C4-2B (cell line): ENCODE data around the gene PRRT2.

Source experiments
- ZFX ChIP-seq: fragments of 450-650 bp; IDR thresholded peaks from 2 replicates; pipeline ENCODE4 v1.6.1; 2017
- TF ChIP-seq, protein P1 (sequence below): fragments of 450-650 bp; conservative IDR thresholded peaks from 2 replicates; pipeline ENCODE4 v1.5.1; 2017; ENCODE audit warnings: mild to moderate bottlenecking

DNA sequence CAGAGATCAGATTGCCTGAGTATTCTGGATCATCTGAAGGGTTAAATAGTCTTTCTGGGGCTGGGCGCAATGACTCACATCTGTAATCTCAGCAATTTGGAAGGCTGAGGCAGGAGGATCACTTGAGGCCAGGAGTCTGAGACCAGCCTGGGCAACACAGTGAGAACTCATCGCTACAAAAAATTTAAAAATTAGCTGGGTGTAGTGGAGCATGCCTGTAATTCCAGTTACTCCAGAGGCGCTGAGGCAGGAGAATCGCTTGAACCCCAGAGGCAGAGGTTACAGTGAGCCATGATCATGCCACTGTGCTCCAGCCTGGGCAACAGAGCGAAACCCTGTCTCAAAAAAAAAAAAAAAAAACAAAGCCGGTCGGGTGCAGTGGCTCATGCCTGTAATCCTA is 23.9 kb downstream of the PRRT2 start:
- TF ChIP-seq, protein P1, sequence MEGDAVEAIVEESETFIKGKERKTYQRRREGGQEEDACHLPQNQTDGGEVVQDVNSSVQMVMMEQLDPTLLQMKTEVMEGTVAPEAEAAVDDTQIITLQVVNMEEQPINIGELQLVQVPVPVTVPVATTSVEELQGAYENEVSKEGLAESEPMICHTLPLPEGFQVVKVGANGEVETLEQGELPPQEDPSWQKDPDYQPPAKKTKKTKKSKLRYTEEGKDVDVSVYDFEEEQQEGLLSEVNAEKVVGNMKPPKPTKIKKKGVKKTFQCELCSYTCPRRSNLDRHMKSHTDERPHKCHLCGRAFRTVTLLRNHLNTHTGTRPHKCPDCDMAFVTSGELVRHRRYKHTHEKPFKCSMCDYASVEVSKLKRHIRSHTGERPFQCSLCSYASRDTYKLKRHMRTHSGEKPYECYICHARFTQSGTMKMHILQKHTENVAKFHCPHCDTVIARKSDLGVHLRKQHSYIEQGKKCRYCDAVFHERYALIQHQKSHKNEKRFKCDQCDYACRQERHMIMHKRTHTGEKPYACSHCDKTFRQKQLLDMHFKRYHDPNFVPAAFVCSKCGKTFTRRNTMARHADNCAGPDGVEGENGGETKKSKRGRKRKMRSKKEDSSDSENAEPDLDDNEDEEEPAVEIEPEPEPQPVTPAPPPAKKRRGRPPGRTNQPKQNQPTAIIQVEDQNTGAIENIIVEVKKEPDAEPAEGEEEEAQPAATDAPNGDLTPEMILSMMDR, result no peak
- TF ChIP-seq ZFX, result no peak
